Karpas-422 (cell line): Measurements from ENCODE around the gene CERK. TPM values are rescaled to one million over a fixed set of nuclear protein-coding genes. Genes with fewer than 3 reads are reported as not detected.
"Not testable (repeated sequence)": the region's sequence is repeated elsewhere in the genome, so short reads cannot be mapped to it uniquely, and the experiment has no call there.

ENCODE experiments used
- DNase-seq: peaks from one replicate; pipeline ENCODE4 v3.0.0-alpha.2; 2015
- H2AFZ ChIP-seq: fragments of 200-600 bp; sonication (generic); 2 replicates; pipeline ENCODE4 v1.6.1; 2014; ENCODE audit warnings: antibody characterized with exemption, low read length, mixed read lengths
- H3K27ac ChIP-seq: fragments of 200-600 bp; sonication (generic); 2 replicates; pipeline ENCODE4 v1.5.1; 2014; ENCODE audit warnings: mild to moderate bottlenecking, low read length, moderate library complexity
- H3K27me3 ChIP-seq: fragments of 200-600 bp; sonication (generic); 2 replicates; pipeline ENCODE4 v1.6.1; 2014; ENCODE audit warnings: low read length, mixed read lengths
- H3K36me3 ChIP-seq: fragments of 200-600 bp; sonication (generic); 2 replicates; pipeline ENCODE4 v1.6.1; 2014; ENCODE audit warnings: low read length, mixed read lengths; ENCODE audit not compliant: insufficient read depth
- H3K4me1 ChIP-seq: fragments of 200-600 bp; sonication (generic); 2 replicates; pipeline ENCODE4 v1.6.1; 2014; ENCODE audit warnings: mild to moderate bottlenecking, low read length, mixed read lengths
- H3K4me2 ChIP-seq: fragments of 200-600 bp; sonication (generic); 2 replicates; pipeline ENCODE4 v1.6.1; 2014; ENCODE audit warnings: low read length, low read depth, mild to moderate bottlenecking; ENCODE audit not compliant: poor library complexity, severe bottlenecking
- H3K4me3 ChIP-seq: fragments of 200-600 bp; sonication (generic); 2 replicates; pipeline ENCODE4 v1.5.1; 2014; ENCODE audit warnings: mild to moderate bottlenecking, antibody characterized with exemption, low read length, mixed read lengths
- H3K79me2 ChIP-seq: fragments of 200-600 bp; sonication (generic); 2 replicates; pipeline ENCODE4 v1.6.1; 2014; ENCODE audit warnings: mild to moderate bottlenecking, low read length, mixed read lengths
- H3K9ac ChIP-seq: fragments of 200-600 bp; sonication (generic); 2 replicates; pipeline ENCODE4 v1.6.0; 2014; ENCODE audit warnings: low read length
- H3K9me2 ChIP-seq: fragments of 200-600 bp; sonication (generic), shearing (Covaris generic); replicated peaks from 2 replicates; pipeline ENCODE4 v1.6.0; 2014; ENCODE audit warnings: mild to moderate bottlenecking, low read length, moderate library complexity; ENCODE audit not compliant: insufficient read depth
- H3K9me3 ChIP-seq: fragments of 300-700, 200-600 bp; sonication (generic); 2 replicates; pipeline ENCODE4 v1.6.1; 2014; ENCODE audit warnings: low read length, mixed read lengths
- H4K20me1 ChIP-seq: fragments of 200-600 bp; sonication (generic); 2 replicates; pipeline ENCODE4 v1.6.1; 2014; ENCODE audit warnings: mild to moderate bottlenecking, antibody characterized with exemption, low read length, low read depth; ENCODE audit not compliant: insufficient read depth
- total RNA-seq: library from RNA; depleted of rRNA; stranded (reverse); fragments of >200 nt; shearing (Covaris generic); gene quantifications from 2 replicates; pipeline ENCODE4 v1.2.3, GENCODE V29; 2014; ENCODE audit warnings: low replicate concordance

Gene CERK
- total RNA-seq, 1 experiment from 2014 or later: 53.8 TPM

- H3K9ac ChIP-seq: no peak overlapping the region
- H3K4me1 ChIP-seq: no peaks in the 10 kb centered on the region
- H3K27me3 ChIP-seq: no peaks in the 10 kb centered on the region
- H3K36me3 ChIP-seq: no peaks in the 10 kb centered on the region
- no peak overlapping the region for H3K4me2 ChIP-seq
- no peak overlapping the region for H3K27ac ChIP-seq
- no peak overlapping the region for H3K4me3 ChIP-seq
- no peak overlapping the region for H2AFZ ChIP-seq
- H3K9me3 ChIP-seq: no peaks in the 10 kb centered on the region
- peaks cover 55% of the 10 kb centered on the region for H3K79me2 ChIP-seq
- no peaks in the 10 kb centered on the region; the same call in 1 of the 2 replicates for H3K9me2 ChIP-seq
- H4K20me1 ChIP-seq: peaks cover 7% of the 10 kb centered on the region; the same call in 1 of the 2 replicates
- DNase-seq: no peak
These were observed 91.4 kb downstream of the CERK start for GRCh38 chr22:46646531-46647215.

GRCh38 chr22:46642840-46643480 lies 95.1 kb downstream of the CERK start:
- not testable (repeated sequence) for H4K20me1 ChIP-seq

GRCh38 chr22:46641811-46642266 lies 96.2 kb downstream of the CERK start:
- no peaks in the 10 kb centered on the region for H3K27me3 ChIP-seq
- no peaks in the 10 kb centered on the region for H4K20me1 ChIP-seq
- H3K9ac ChIP-seq: no peak overlapping the region
- H3K9me3 ChIP-seq: no peaks in the 10 kb centered on the region
- no peak overlapping the region for H2AFZ ChIP-seq
- no peak for DNase-seq
- no peaks in the 10 kb centered on the region for H3K9me2 ChIP-seq
- no peak overlapping the region for H3K4me2 ChIP-seq
- H3K4me3 ChIP-seq: no peak overlapping the region
- no peaks in the 10 kb centered on the region for H3K36me3 ChIP-seq
- no peak overlapping the region for H3K27ac ChIP-seq
- H3K79me2 ChIP-seq: peaks cover 23% of the 10 kb centered on the region
- no peaks in the 10 kb centered on the region for H3K4me1 ChIP-seq

More at GRCh38 chr22:46642840-46643480, 95.1 kb downstream of the CERK start:
- H3K9ac ChIP-seq, H3K9me2 ChIP-seq, H3K27ac ChIP-seq, DNase-seq, H3K4me3 ChIP-seq, H3K4me2 ChIP-seq, H2AFZ ChIP-seq, H3K4me1 ChIP-seq, H3K9me3 ChIP-seq, H3K36me3 ChIP-seq, H3K27me3 ChIP-seq: not testable (repeated sequence)
- H3K79me2 ChIP-seq: peaks cover 34% of the 10 kb centered on the region

- no peaks in the 10 kb centered on the region for H3K27me3 ChIP-seq
- H3K4me2 ChIP-seq: no peak overlapping the region
- H3K9ac ChIP-seq: no peak overlapping the region
- H3K9me3 ChIP-seq: no peaks in the 10 kb centered on the region
- H2AFZ ChIP-seq: no peak overlapping the region
- DNase-seq: no peak
- H3K4me3 ChIP-seq: no peak overlapping the region
- H3K79me2 ChIP-seq: peaks cover 15% of the 10 kb centered on the region
- H3K4me1 ChIP-seq: no peaks in the 10 kb centered on the region
- H3K9me2 ChIP-seq: no peaks in the 10 kb centered on the region
- H4K20me1 ChIP-seq: no peaks in the 10 kb centered on the region
- no peaks in the 10 kb centered on the region for H3K36me3 ChIP-seq
- H3K27ac ChIP-seq: no peak overlapping the region
These were observed 97.6 kb downstream of the CERK start for GRCh38 chr22:46640293-46641055.

- no peak overlapping the region for H3K4me3 ChIP-seq
- H3K9ac ChIP-seq: no peak overlapping the region
- no peaks in the 10 kb centered on the region for H3K9me2 ChIP-seq
- H3K27ac ChIP-seq: no peak overlapping the region
- no peak overlapping the region for H3K4me2 ChIP-seq
- H4K20me1 ChIP-seq: no peaks in the 10 kb centered on the region
- no peaks in the 10 kb centered on the region for H3K36me3 ChIP-seq
- no peak overlapping the region for H2AFZ ChIP-seq
- DNase-seq: no peak
- peaks cover 13% of the 10 kb centered on the region for H3K79me2 ChIP-seq
- H3K4me1 ChIP-seq: no peaks in the 10 kb centered on the region
- no peaks in the 10 kb centered on the region for H3K27me3 ChIP-seq
- no peaks in the 10 kb centered on the region for H3K9me3 ChIP-seq
These were observed 98.2 kb downstream of the CERK start for GRCh38 chr22:46639843-46640242.

- Histone ChIP-seq H3K36me3 (no peaks in the 10 kb centered on the region), H2AFZ (no peak overlapping the region), H3K9me3 (no peaks in the 10 kb centered on the region), H3K9me2 (no peaks in the 10 kb centered on the region), H3K79me2 (peaks cover 7% of the 10 kb centered on the region), H3K4me1 (no peaks in the 10 kb centered on the region), H3K4me2 (no peak overlapping the region), H4K20me1 (no peaks in the 10 kb centered on the region), H3K9ac (no peak overlapping the region), H3K27ac (no peak overlapping the region), H3K4me3 (no peak overlapping the region), H3K27me3 (no peaks in the 10 kb centered on the region)
- no peak for DNase-seq
These were observed 99.2 kb downstream of the CERK start for GRCh38 chr22:46638601-46639431.

- peaks cover 6% of the 10 kb centered on the region; the same call in 1 of the 2 replicates for H3K79me2 ChIP-seq
- DNase-seq: no peak
- no peak overlapping the region for H2AFZ ChIP-seq
- H3K4me1 ChIP-seq: no peaks in the 10 kb centered on the region
- no peak overlapping the region for H3K4me3 ChIP-seq
- H3K36me3 ChIP-seq: no peaks in the 10 kb centered on the region
- no peak overlapping the region for H3K4me2 ChIP-seq
- H3K9ac ChIP-seq: no peak overlapping the region
- H3K27me3 ChIP-seq: no peaks in the 10 kb centered on the region
- no peaks in the 10 kb centered on the region for H3K9me2 ChIP-seq
- no peak overlapping the region for H3K27ac ChIP-seq
- no peaks in the 10 kb centered on the region for H4K20me1 ChIP-seq
- no peaks in the 10 kb centered on the region for H3K9me3 ChIP-seq
These were observed 100.1 kb downstream of the CERK start for GRCh38 chr22:46637711-46638600.
